ENCODE measurements around the gene CACNA1E. TPM values are rescaled to one million over a fixed set of nuclear protein-coding genes. Genes with fewer than 3 reads are reported as not detected.

The CACNA1E gene
- total RNA-seq, 1 donor from 2014 or later: 0.31 TPM

DNA sequence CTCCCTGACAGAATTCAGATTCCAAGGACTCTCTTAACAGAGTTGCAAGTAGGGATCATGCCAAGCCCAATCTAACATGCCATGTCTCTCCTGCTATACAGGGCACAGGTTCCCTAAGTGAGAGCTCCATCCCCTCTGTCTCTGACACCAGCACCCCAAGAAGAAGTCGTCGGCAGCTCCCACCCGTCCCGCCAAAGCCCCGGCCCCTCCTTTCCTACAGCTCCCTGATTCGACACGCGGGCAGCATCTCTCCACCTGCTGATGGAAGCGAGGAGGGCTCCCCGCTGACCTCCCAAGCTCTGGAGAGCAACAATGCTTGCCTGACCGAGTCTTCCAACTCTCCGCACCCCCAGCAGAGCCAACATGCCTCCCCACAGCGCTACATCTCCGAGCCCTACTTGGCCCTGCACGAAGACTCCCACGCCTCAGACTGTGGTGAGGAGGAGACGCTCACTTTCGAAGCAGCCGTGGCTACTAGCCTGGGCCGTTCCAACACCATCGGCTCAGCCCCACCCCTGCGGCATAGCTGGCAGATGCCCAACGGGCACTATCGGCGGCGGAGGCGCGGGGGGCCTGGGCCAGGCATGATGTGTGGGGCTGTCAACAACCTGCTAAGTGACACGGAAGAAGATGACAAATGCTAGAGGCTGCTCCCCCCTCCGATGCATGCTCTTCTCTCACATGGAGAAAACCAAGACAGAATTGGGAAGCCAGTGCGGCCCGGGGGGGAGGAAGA, 315.0 kb downstream of the CACNA1E start:
- DNase-seq (ENCODE audit: low spot score): no peak
- Mint-ChIP-seq H3K27ac (ENCODE audit: unreplicated experiment) (no peak overlapping the region), H3K36me3 (ENCODE audit: low read depth, unreplicated experiment) (peaks cover 5% of the 10 kb centered on the region), H3K9me3 (ENCODE audit: unreplicated experiment) (no peaks in the 10 kb centered on the region), H3K27me3 (ENCODE audit: unreplicated experiment) (no peaks in the 10 kb centered on the region), H3K4me3 (ENCODE audit: unreplicated experiment) (no peak overlapping the region), H3K4me1 (ENCODE audit: unreplicated experiment) (peaks cover 17% of the 10 kb centered on the region)
- TF ChIP-seq, protein P1, sequence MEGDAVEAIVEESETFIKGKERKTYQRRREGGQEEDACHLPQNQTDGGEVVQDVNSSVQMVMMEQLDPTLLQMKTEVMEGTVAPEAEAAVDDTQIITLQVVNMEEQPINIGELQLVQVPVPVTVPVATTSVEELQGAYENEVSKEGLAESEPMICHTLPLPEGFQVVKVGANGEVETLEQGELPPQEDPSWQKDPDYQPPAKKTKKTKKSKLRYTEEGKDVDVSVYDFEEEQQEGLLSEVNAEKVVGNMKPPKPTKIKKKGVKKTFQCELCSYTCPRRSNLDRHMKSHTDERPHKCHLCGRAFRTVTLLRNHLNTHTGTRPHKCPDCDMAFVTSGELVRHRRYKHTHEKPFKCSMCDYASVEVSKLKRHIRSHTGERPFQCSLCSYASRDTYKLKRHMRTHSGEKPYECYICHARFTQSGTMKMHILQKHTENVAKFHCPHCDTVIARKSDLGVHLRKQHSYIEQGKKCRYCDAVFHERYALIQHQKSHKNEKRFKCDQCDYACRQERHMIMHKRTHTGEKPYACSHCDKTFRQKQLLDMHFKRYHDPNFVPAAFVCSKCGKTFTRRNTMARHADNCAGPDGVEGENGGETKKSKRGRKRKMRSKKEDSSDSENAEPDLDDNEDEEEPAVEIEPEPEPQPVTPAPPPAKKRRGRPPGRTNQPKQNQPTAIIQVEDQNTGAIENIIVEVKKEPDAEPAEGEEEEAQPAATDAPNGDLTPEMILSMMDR (IDR thresholded peaks at IDR 0.05; ENCODE audit: unreplicated experiment): no peak

DNA sequence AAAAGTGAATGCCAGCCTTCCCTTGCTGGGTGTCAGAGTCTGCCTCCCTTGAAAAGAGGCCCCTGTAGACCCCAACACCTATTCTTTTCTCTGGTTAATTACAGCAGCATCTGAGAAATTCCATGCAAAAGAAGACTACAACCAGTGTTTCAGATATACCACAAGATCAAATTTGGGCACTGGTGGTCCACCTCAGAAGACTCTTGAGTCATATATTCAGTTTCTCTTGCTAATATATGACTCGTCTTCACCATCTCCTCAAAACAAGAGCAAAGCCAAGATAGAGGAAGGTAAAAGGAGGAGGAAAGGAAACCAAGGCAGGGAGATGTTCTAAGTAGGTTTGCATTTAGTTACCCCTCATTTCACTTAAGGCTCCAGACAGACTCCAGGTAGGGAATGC, 318.3 kb downstream of the CACNA1E start:
- Mint-ChIP-seq H3K27ac (ENCODE audit: unreplicated experiment) (no peak overlapping the region), H3K9me3 (ENCODE audit: unreplicated experiment) (no peaks in the 10 kb centered on the region), H3K27me3 (ENCODE audit: unreplicated experiment) (no peaks in the 10 kb centered on the region), H3K4me1 (ENCODE audit: unreplicated experiment) (peaks cover 4% of the 10 kb centered on the region), H3K4me3 (ENCODE audit: unreplicated experiment) (no peak overlapping the region), H3K36me3 (ENCODE audit: low read depth, unreplicated experiment) (peaks cover 5% of the 10 kb centered on the region)
- TF ChIP-seq, protein P1 (IDR thresholded peaks at IDR 0.05; ENCODE audit: unreplicated experiment): no peak
- DNase-seq (ENCODE audit: low spot score): no peak

DNA sequence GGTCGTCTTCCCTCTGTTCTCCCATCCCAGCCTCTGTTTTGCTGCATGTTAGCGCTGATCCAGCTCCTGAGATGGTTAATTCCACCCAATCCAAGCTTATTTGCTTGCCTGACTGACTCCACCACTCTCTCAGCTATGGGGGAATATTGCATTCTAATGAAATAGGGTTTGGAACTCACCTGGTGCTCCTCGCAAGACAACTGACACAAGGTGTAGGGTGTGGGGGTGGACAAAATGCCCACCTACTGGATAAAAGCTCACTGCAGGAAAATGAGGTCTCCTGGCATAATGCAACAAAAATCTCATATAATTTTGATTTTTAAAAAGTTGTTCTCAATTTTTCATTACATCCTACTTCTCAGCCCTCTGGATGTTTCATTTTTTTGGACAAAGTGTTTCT, 319.1 kb downstream of the CACNA1E start:
- no peaks in the 10 kb centered on the region for H3K27me3 Mint-ChIP-seq (ENCODE audit: unreplicated experiment)
- H3K4me1 Mint-ChIP-seq (ENCODE audit: unreplicated experiment): peaks cover 4% of the 10 kb centered on the region

DNA sequence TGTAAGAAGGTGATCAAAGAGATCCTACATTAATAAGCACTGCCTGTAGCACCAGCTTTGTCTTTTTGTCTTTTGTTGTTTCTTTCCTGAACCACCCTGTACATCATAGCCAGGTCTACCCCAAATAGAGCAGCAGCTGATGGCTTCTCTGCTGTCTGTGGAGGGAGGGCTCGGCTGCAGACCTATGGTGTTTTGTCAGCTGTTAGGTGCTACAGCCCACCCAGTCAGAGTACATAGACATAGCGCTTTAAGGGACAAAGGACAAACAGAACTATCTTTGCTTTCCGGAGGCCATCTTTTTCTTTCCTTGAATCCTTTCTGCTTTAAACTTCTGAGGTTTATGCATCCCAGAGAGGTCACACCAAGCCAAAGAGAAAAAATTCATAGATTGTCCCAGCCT, 320.1 kb downstream of the CACNA1E start:
- no peak overlapping the region for H3K4me3 Mint-ChIP-seq (ENCODE audit: unreplicated experiment)
- DNase-seq (ENCODE audit: low spot score): no peak
- H3K4me1 Mint-ChIP-seq (ENCODE audit: unreplicated experiment): peaks cover 3% of the 10 kb centered on the region
- no peaks in the 10 kb centered on the region for H3K27me3 Mint-ChIP-seq (ENCODE audit: unreplicated experiment)
- H3K9me3 Mint-ChIP-seq (ENCODE audit: unreplicated experiment): no peaks in the 10 kb centered on the region
- H3K36me3 Mint-ChIP-seq (ENCODE audit: low read depth, unreplicated experiment): peaks cover under 1% of the 10 kb centered on the region
- H3K27ac Mint-ChIP-seq (ENCODE audit: unreplicated experiment): no peak overlapping the region
- TF ChIP-seq, protein P1 (IDR thresholded peaks at IDR 0.05; ENCODE audit: unreplicated experiment): no peak

More for the DNA sequence above, 319.1 kb downstream of the CACNA1E start:
- TF ChIP-seq, protein P1 (IDR thresholded peaks at IDR 0.05; ENCODE audit: unreplicated experiment): no peak
- Mint-ChIP-seq H3K9me3 (ENCODE audit: unreplicated experiment) (no peaks in the 10 kb centered on the region), H3K4me3 (ENCODE audit: unreplicated experiment) (no peak overlapping the region), H3K36me3 (ENCODE audit: low read depth, unreplicated experiment) (peaks cover 5% of the 10 kb centered on the region), H3K27ac (ENCODE audit: unreplicated experiment) (no peak overlapping the region)
- DNase-seq (ENCODE audit: low spot score): no peak

DNA sequence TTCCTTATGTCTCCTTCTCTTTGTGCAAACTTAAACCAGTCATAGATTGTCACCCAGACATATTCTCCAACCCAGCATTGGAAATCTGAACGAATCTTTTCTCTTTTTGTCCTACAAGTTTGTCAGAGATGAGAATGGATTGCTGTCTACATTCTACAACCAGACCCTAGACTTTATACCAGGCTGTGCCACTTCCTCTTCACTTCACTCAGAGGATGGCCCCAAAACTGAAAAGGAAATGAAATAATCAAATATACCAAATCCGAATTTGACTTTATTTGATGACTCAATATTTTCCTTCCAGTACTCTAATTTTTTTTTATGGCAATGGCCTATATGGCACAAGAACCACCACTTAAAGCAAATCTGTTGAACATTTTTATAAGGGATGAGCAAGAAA, 321.7 kb downstream of the CACNA1E start:
- H3K4me1 Mint-ChIP-seq (ENCODE audit: unreplicated experiment): no peaks in the 10 kb centered on the region
- H3K27ac Mint-ChIP-seq (ENCODE audit: unreplicated experiment): no peak overlapping the region
- no peaks in the 10 kb centered on the region for H3K9me3 Mint-ChIP-seq (ENCODE audit: unreplicated experiment)
- TF ChIP-seq, protein P1 (IDR thresholded peaks at IDR 0.05; ENCODE audit: unreplicated experiment): no peak
- no peaks in the 10 kb centered on the region for H3K27me3 Mint-ChIP-seq (ENCODE audit: unreplicated experiment)
- no peak for DNase-seq (ENCODE audit: low spot score)
- no peak overlapping the region for H3K4me3 Mint-ChIP-seq (ENCODE audit: unreplicated experiment)
- no peaks in the 10 kb centered on the region for H3K36me3 Mint-ChIP-seq (ENCODE audit: low read depth, unreplicated experiment)
